ENCODE measurements around the gene VCP. TPM values are rescaled to one million over a fixed set of nuclear protein-coding genes. Genes with fewer than 3 reads are reported as not detected.
A peak's percentile ranks its signal among the peaks of the same experiment; 100 is the strongest.

The VCP gene
- total and polyA plus RNA-seq, 2 donors from 2014 or later, result 118 to 167 TPM

DNA sequence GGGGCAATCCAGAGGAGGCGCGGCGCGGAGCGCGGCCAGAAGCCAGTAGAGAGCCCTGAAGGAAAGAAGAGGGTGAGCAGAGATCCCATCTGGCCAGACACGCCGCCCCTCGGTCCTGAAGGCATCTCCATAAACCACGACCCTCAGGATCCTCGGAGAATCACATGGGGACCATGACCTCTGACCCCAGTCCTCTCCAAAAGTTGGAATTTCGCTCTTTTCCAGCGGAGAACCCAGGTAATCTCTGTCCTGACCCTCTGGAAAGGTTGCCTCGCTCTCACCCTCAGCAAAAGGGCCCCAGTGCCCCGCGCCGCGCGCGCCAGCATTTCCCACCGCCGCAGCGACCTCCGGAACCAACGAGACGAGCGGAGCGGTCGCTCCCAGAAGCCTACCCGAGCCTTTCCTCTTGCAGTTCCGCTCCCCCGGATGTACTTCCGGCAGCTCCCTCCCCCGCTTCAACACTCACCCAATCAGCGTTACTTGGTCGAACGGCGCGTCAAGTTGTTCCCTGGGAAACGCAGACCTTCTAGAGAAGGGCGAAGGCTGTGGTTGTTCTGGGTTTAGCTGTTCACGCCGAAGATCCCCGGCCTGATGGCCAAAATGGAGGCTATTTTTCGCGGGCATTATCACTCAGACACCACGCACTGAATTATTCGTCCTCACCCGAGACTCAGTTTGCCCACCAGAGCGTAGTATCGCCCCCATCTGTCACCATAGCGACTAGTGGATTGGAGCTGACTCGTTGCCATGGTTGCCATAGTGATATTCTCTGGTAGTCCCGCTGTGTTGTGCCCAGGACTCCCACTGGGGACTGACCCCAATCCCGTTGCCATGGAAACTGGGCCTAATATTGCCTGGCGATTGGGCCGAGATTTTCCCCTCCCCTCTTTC, 30.6 kb upstream of the VCP start, which contains the start of gene STOML2:
Gene STOML2 (minus strand): TSS at position 363 of the 891 bp plus-strand sequence. CDS start 37 bp downstream, at position 326.
- no peaks in the 10 kb centered on the region for H3K9me3 ChIP-seq (ENCODE audit: control insufficient read depth in 2 of 3, insufficient read depth in 1 of 3, low read length in 3 of 3)
- H3K36me3 ChIP-seq (ENCODE audit: control insufficient read depth in 2 of 3, insufficient read depth in 3 of 3, low read length in 3 of 3), result peaks cover 8 to 32% (median 21%) of the 10 kb centered on the region in 3 donors

DNA sequence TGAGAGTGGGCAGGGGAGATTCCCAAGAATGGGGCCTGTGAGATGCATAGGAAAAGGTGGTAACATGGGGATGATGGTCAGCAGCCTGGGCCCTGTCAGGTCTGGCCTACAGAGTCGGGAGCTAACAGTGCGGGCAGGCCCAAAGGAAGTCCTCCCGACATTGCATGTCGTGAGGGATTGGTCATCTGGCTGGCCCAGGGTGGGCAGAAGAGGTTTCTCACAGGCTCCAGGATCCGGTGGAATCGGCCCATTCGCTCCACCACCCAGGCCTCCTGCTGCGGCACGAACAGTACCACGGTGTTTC, 30.0 kb upstream of the VCP start:
- Histone ChIP-seq H3K9ac (ENCODE audit: low read length in 3 of 3) (peak overlapping the region; percentile 88 to 100 (median 93)), H3K27me3 (ENCODE audit: control insufficient read depth, insufficient read depth, low read length) (no peaks in the 10 kb centered on the region), H3K4me3 (ENCODE audit: low read length in 3 of 3) (peak overlapping the region; percentile 83 to 99 (median 90)), H3K4me1 (ENCODE audit: control insufficient read depth in 2 of 3, insufficient read depth in 2 of 3, low read depth in 1 of 3, low read length in 3 of 3) (peaks cover 11 to 20% (median 15%) of the 10 kb centered on the region in 3 donors), H3K36me3 (ENCODE audit: control insufficient read depth in 2 of 3, insufficient read depth in 3 of 3, low read length in 3 of 3) (peaks cover 8 to 28% (median 21%) of the 10 kb centered on the region in 3 donors), H3K27ac (ENCODE audit: low read depth in 2 of 2, low read length in 2 of 2) (peak overlapping the region; percentile 80 to 82), H3K9me3 (ENCODE audit: control insufficient read depth in 2 of 3, insufficient read depth in 1 of 3, low read length in 3 of 3) (no peaks in the 10 kb centered on the region)
- FAIRE-seq (no peak), DNase-seq (peak in 1 of 5 donors; percentile 85)
- intact Hi-C loops (cut with DNase I), result no loop called here
- TF ChIP-seq, protein P1, sequence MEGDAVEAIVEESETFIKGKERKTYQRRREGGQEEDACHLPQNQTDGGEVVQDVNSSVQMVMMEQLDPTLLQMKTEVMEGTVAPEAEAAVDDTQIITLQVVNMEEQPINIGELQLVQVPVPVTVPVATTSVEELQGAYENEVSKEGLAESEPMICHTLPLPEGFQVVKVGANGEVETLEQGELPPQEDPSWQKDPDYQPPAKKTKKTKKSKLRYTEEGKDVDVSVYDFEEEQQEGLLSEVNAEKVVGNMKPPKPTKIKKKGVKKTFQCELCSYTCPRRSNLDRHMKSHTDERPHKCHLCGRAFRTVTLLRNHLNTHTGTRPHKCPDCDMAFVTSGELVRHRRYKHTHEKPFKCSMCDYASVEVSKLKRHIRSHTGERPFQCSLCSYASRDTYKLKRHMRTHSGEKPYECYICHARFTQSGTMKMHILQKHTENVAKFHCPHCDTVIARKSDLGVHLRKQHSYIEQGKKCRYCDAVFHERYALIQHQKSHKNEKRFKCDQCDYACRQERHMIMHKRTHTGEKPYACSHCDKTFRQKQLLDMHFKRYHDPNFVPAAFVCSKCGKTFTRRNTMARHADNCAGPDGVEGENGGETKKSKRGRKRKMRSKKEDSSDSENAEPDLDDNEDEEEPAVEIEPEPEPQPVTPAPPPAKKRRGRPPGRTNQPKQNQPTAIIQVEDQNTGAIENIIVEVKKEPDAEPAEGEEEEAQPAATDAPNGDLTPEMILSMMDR (IDR thresholded peaks at IDR 0.05; ENCODE audit: borderline replicate concordance, extremely low read depth, insufficient read depth), result no peak

More for the DNA sequence above, 30.6 kb upstream of the VCP start, which contains the start of gene STOML2:
- Histone ChIP-seq H3K4me3 (ENCODE audit: low read length in 3 of 3) (peak within 1 kb of the TSS; percentile 83 to 99 (median 90)), H3K4me1 (ENCODE audit: control insufficient read depth in 2 of 3, insufficient read depth in 2 of 3, low read depth in 1 of 3, low read length in 3 of 3) (peaks cover 11 to 20% (median 15%) of the 10 kb centered on the region in 3 donors), H3K27me3 (ENCODE audit: control insufficient read depth, insufficient read depth, low read length) (no peaks in the 10 kb centered on the region), H3K27ac (ENCODE audit: low read depth in 2 of 2, low read length in 2 of 2) (peak within 1 kb of the TSS; percentile 80 to 82), H3K9ac (ENCODE audit: low read length in 3 of 3) (peak within 1 kb of the TSS; percentile 88 to 100 (median 93))
- DNase-seq (peak; percentile 97 to 98 (median 98)), FAIRE-seq (peak; percentile 53)
- intact Hi-C loops (cut with DNase I), result no loop called here
- TF ChIP-seq, protein P1 (IDR thresholded peaks at IDR 0.05; ENCODE audit: borderline replicate concordance, extremely low read depth, insufficient read depth), result no peak

DNA sequence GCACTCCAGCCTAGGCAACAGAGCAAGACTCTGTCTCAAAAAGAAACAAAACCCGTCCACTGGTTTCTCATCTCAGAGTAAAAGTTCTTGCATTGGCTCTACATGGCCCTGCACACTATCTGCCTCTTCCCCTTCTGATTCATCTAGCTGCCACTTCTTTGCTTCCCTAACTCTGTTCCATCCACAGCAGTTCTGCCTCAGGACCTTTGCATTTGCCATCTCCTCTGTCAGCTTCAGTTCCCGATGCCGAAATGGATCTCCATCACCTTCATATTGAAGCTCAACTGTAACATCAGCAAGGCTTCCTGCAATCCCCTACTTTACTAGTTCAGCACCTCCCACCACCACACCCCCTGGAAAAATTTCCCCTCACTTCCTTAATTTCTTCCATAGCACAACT, 25.1 kb upstream of the VCP start:
- FAIRE-seq (no peak), DNase-seq (no peak)
- peaks cover 7 to 27% (median 14%) of the 10 kb centered on the region in 3 donors for H3K36me3 ChIP-seq (ENCODE audit: control insufficient read depth in 2 of 3, insufficient read depth in 3 of 3, low read length in 3 of 3)
- H3K27ac ChIP-seq (ENCODE audit: low read depth in 2 of 2, low read length in 2 of 2), result no peak overlapping the region
- H3K4me3 ChIP-seq (ENCODE audit: low read length in 3 of 3), result no peak overlapping the region
- H3K4me1 ChIP-seq (ENCODE audit: control insufficient read depth in 2 of 3, insufficient read depth in 2 of 3, low read depth in 1 of 3, low read length in 3 of 3), result peaks cover 6 to 16% (median 7%) of the 10 kb centered on the region in 3 donors
- no peaks in the 10 kb centered on the region for H3K27me3 ChIP-seq (ENCODE audit: control insufficient read depth, insufficient read depth, low read length)
- intact Hi-C loops (cut with DNase I), result no loop called here
- no peaks in the 10 kb centered on the region for H3K9me3 ChIP-seq (ENCODE audit: control insufficient read depth in 2 of 3, insufficient read depth in 1 of 3, low read length in 3 of 3)
- TF ChIP-seq, protein P1 (IDR thresholded peaks at IDR 0.05; ENCODE audit: borderline replicate concordance, extremely low read depth, insufficient read depth), result no peak
- no peak overlapping the region for H3K9ac ChIP-seq (ENCODE audit: low read length in 3 of 3)
